CD4-positive, alpha-beta T cell treated with Interleukin-15 for 4 hours (primary cell): Measurements from ENCODE around the gene ADAM12.

Experiments used
- DNase-seq: peaks from one replicate; pipeline ENCODE4 v3.0.0-alpha.2; 2020; ENCODE audit warnings: low spot score

The ADAM12 gene

DNA sequence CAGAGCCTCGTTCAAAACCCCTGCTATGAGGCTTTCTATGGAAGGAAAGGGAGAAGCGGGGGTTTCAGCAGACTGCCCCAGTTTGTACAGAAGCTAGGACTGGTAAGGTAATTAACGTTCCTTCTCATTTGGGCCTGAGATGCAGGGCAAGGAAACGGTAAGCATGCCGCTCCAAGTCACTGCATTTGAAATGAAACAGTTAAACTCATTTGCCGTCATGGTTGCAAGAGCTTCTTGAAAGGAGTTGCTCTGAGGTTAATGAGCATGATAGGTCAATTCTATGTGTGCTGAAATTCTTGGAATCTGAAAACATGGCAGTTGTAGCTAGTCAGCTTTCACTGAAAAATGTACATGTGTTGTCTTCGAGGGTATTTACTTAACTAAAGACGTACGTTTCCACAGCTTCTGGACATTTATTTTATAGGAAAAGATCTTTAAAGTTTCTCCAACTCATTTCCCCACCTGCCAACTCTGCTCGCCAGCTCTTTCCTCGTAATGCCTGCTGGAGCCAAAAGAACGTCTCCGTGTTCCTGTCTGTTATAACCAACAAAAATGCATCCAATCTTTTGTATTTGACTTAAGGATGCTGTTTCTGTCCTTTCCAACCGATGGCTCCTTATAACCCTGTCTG, 73.3 kb downstream of the ADAM12 start:
- no peak for DNase-seq

DNA sequence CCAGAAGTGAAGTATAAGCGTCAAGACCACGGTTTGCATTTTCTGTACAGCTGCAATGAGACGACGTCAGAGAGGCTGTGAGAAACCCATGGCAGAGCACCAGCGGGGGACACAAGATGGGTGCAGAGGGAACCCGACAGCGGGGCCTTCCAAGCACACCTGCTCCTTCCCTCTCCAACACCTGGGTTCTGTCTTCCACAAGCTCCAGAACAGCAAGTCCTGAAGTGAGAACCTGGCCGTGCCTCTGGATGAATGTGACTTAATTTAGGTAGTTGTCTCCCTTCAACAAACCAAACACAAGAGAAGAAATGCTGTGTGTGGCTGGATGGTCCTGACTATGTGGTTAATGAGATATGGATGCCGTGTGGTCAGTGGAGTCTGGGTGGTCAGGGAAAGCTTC, 76.1 kb downstream of the ADAM12 start:
- DNase-seq = no peak

DNA sequence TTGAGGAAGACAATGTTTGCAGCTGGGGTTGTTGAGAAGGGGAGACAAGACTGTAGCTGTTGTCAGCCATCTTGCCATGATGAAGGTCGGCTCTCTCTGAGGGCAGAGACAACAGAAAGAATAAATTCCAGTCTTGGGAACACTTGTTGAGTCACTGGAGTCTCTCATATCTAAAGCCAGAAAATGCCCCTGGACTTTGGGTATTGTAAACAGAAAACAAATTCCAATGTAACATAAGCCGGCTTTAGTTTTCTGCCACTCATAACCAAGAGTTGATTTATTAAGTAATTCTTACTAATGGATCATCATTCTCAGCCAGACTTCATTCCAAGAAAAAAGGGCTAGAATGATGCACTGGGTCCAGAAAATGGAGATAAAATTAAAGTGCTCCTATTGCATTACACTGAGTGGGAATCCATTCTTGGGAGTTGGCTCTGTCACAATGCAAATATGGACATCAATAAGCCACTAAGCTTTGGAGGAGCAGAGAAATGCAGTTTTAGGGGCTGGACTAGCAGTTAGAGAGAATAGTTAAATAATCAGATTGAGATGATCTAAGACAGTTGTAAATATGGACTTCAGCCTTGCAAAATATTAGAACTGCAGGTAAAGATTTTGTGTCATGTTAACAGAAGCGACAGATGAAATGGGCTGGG, 78.9 kb downstream of the ADAM12 start:
- DNase-seq = no peak

DNA sequence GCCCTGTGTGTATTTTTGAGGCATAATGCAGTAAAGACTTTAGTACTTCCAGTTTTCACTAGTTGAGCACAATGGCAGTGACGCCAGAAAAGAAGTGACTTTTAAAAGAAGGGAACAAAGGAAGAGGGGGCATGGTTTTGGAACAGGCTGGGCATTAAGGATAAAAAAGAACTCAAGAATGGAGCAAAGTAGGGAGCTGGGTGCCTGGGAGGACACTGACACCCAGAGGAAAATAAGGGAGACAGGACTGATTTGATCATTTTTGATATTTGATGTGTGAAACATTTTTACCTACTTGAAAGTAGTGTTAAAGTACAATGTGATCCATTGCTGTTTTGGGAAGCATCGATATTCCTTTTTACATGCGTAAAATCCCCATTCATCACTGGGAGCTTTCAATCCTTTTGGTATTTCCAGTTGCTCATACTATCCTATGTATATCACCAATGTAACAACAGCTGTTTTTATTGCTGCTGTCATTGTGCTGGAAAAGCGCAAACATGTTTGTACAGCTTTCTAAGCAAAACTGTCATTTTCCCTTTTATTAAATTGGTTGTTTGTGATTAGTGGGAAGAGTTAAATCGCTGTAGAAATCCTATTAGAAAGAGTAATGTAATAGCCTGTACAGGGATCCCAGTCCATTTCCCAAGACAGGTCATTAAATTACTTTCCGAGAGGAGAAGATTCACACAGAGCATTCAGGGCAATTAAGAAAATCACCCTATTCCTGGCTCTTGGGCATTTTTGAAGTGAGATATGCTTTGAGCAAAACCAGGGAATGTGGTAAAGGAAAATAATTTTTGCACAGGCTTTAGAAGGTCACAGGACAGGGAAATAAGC, 85.2 kb downstream of the ADAM12 start:
- no peak for DNase-seq

DNA sequence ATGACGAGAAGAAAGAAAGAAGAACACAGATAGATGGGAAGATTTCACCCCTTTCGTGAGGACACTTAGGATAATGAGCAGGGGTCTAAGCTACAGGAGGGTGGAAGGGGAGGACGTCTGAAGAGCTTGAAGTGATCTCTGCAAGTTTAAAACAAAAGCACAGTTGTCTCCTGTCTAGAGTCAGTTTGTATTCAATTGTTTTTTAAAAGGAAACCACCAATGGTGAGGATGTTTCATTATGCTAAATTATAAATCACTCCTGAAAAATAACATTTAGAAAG, 85.9 kb downstream of the ADAM12 start:
- no peak for DNase-seq

DNA sequence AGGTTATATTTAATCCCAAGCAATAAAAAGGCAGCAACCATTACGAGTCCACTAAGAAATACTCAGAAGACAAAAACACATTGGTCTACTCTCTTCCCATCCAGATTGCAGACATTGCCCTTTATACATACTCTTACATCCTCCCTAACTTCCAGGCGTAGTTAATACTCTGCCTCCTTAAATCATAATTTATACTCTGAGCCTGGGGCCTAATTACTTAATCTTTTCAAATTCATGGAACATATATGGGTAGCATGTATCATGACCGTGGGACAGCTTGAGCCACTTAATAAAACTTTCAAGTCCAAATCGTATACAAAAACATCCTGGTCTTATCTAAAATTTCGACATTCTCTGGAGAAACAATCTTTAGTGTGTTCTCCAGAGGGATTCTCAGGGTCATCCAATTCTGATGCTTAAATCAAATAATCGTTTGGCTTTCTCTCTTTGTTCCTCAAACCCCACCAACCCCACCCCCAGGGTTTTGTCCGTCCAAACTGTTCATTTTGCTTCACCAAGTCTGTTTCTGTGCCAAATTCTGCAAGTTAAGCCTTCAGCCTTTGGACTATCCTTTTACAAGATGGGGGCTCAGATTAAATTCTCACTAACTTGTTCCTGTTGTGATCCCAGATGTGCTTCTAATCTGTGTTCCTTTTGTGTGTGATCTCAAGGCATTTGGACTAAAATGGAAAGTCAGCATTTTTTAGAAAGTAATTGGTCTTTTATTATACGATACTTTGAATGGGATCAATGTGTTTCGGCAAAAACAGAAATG, 86.4 kb downstream of the ADAM12 start:
- DNase-seq = no peak

DNA sequence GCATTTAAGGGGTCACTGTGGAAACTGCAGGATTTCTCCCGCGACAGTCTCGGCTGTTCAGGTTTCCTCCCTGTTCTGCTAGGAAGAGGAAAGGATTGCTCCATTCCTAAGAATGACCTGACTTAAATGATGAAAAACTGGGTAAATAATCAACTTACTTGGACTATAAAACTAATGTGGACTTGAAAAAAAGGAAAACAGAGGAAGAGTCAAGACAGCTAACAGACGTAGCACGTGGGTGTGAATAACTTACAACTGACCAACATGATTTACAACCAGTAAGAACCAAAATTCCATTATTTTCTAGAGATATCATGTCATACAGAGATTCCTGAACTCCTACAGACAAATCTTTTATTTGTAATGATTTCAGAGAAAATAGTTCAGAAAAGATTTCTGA, 93.8 kb downstream of the ADAM12 start:
- DNase-seq = no peak

DNA sequence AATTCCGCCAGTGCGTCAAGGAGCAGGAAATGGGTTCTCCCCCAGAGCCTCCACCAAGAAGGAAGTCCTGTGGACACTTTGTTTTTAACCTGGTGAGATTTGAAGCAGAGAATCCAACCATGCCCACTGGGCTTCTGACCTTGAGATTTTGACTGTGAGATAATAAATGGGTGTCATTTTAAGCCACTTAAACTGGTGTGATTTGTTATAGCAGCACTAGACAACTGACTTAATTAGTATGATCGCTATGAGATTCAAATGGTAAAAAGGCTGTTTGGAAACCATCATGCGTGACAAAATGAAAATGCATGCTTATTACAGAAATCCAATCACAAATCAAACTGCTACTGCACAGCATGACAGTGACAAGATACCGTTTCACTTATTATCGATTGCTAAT, 98.0 kb downstream of the ADAM12 start:
- DNase-seq = no peak

DNA sequence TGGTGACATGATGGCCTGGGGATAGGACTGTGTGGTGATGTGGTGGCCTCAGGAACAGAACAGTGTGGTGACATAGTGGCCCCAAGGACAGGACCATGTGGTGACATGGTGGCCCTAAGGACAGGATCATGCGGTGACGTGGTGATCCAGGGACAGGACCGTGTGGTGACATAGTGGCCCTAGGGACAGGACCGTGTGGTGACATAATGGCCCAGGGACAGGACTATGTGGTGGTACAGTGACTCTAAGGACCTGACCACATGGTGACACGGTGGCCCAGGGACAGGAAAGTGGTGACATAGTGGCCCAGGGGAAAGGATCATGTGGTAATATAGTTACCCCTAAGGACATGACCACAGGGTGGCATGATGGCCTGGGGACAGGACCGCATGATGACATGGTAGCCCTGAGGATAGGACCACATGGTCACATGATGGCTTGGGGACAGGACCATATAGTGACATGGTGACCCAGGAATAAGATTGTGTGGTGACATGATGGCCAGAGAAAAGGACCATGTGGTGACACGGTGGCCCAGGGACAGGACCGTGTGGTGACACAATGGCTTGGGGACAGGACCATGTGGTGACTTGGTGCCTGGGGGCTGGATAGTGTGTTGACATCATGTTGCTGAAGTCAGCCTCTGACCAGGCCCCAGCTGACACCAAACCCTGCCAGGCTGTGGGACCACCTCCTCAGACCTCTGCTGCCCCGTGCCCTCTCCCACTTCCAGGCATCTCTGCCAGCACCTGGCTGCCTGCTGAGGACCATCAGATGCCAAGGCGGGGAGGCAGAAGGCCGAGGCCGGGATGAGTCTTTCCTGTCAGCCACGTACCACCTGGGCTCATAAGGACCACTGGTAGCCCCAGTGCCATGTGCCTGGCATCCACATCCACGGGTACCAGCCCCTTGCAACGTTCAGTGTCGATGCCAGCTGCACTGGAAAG, 99.5 kb downstream of the ADAM12 start:
- DNase-seq = no peak

DNA sequence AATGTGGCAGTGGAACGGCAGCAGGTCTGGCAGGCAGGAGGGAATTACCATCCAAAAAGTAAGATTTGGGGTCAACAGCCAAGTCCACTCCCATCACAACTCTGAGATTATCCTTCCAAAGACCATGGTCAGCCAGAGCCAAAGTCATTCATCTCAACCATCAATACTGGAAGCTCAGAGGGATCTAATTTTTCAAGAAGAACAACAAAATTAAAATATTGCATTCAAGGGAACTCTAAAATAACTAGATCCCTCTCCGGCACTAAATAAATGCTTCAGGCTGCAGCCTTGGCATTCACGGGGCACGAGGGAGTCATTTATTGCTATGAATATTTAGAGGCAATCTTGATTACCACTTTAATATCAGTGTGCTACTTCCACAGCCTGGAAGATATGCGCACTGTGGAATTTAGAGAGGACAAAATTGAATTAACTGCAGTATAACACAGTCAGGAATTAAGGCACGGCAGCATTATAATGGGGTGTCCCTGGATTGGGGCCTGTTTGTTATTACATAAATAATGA, 102.0 kb downstream of the ADAM12 start:
- no peak for DNase-seq

DNA sequence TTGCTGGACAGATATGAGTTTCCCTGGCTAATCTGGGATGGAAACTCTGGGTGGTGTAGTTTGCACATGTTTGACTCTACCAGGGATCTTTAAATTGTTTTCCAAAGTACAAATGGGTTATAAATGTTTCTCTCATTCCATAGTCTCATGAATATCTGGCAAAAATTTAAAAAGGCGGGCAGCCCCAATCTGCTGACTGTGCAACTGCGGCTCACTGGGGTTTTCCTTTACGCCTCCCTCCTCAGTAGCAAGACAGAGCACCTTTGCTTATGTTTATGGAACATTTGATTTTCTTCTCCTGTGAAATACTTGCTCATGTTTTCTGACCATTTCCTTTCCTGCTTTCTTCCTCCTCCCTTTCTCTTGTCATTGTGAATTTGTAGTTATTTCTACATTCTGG, 105.0 kb downstream of the ADAM12 start:
- DNase-seq = no peak

DNA sequence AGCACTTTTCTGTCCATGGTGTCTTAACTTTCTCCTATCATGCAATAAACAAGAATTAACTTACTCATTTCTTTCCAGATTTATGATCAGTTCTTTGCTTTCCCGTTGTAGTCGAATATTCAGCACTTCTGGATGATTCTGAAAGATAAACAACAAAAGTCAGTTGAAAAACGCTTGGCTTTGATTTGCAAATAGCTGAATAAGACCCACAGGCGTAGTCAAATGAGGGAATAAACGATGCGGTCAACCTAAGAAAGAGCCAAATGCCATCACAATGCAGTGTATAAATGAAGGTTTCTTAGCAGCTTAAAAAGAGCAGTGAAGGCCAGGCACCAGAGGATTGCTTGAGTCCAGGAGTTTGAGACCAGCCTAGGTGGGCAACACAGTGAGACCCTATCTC, 109.4 kb downstream of the ADAM12 start:
- DNase-seq = no peak

DNA sequence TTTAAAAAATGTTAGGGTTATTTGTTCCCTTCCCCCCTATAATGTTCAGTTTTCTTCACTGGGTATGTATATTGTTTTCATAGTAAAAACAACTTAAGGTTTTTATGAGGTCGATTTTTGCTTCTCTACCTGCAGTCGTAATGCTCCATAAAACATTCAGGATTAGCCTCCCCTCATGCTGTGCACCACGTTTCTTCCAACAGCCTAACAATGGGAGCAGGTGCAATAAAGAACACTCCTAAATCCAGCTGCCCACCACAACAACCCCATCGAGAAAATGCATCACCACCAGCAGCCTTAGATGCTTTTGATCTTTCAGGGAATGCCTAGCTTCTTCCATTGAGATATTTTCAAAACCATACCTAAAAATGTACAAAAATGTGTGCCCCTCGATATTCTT, 111.1 kb downstream of the ADAM12 start:
- no peak for DNase-seq

DNA sequence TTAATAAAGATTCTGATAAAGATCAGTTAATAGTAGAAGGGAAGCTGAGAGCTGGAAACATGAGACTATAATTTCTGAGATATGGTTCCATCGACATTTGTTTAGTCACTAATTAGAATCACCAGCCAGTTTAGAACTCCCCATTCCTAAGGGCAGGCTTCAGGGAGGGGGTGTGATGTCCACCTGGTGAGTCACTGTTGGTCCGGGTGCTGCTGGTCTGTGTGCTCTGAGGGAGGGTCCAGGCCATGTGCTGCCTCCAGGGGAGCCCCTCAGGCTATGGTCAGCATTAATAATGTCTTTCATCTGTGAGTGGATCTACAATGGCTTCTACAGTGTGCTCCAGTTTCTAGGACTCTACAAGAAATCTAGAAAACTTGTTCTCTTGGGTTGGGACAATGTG, 115.8 kb downstream of the ADAM12 start:
- DNase-seq = no peak

DNA sequence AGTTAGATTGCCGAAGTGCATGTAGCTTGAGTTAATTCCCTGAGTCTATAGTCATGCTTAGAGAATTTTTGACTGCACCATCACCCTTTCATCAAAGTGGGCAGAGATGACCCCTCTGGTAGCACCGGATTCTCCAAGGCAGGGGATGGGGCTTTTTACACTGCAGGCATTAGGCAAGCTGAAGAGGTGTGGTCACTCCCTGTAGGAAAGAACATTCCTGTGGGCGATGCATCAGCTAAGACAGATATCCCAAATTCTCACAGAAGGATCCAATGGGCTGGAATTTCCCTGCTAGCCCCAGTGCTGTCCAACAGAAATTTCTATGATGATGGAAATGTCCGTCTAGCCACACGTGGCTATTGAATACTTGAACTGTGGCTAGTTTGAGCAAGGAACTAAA, 118.2 kb downstream of the ADAM12 start:
- no peak for DNase-seq

DNA sequence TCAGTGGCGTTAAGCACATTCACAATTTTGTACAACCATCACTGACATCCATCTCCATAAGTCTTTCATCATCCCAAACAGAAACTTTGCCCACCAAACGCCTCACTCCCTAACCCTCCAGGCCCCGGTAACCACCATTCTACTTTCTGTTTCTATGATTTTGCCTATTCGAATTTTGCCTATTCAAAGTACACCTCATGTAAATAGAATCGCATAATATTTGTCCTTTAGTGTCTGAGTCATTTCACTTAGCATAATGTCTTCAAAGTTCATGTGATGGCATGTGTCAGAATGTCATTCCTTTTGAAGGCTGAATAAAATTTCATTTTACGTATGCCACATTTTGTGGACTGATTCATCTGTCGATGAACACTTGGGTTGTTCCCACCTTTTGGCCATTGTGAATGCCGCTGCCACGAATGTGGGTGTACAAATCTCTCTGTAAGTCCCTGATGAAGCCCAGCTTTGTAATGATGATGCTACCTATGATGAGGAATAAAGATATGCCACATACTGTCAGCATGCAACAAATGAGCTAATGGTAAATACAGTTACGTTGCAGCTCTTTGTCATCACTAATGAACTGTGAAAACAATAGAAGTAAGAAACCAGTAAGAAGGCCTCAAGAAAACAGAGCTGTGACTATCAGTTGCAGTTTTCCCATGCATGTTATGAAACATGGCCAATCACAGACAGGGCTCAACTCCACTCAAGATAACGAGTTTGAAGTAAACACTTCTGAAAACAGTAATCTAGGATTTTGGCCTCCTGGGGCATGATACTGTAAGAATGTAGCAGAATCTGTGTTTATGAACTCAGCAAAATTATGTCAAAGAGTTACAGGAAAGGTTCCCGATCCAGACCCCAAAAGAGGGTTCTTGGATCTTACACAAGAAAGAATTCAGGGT, 120.0 kb downstream of the ADAM12 start:
- DNase-seq = no peak

DNA sequence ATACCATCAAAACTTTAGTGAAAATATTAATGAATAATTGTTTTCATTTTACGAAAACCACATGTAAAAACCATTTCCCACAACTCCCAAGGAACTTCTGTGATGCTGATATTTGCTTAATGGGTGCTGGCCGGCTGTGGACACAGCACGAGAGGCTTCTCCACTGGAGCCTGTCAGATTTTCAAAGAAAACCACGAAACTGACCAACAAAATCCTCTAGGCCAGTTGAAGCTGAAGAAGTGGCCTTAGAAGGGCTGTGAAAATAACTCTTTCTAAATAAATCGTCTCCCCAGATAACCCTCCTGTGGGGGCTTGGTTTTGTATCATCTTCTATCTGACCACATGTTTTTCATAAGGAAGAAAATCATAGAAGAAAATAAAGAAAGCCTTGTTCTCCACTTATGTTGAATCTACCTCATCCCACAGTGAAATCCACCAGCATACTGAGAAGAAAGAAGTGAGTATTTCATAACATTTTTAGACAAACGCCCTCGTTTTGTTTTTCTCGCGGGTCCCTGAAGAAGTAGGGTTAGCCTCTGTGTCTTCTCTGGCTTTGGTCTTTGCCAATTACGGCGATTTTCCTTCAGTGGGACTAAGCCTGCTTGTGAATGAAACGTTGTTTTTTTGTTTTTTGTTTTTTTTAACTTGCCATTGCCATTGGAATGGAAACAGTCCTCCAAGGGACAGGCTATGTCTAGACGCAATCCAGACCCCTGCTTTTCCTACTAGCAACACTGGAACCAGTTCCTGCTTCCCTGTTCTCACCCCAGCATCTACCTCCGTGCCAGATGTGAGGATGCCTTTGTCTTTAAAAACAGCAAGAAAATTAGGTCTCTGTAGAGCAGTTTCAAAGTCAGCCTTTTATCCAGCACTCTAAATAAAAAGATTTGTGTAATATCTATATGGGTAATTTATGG, 123.9 kb downstream of the ADAM12 start:
- DNase-seq = no peak

DNA sequence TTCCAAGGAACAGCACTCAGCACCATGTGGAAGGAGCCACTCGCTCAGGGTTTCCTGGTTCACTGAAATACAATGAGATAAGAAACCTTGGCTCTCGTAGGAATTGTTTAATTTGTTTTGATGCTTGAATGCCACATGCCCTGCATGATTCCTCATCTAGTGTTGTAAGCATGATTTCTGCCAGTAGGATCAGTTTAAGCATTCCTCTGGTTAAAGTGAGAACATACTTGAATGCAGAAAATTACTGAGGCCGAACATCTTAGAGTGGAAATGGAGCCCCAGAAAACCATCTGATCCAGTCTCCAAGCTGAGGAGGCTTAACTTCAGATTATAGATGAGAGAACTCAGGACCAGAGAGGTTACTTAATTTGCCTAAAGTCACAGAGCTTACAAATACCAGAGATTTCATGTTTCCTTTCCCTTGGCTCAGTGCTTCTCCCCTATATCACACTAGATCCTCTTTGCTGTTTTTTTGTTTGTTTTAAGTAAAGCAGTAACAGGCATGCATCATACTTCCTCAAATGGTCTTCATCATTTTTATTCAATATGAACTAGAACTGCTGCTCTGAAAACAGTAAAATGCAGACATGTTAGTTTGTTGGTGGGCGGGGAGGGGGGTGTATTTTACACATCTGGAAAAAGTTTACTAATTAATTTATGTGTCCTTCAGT, 125.1 kb downstream of the ADAM12 start:
- DNase-seq = no peak
